Astrocyte (in vitro differentiated cells and primary cell): ENCODE measurements around the gene MISP.

Experiments used
- CTCF ChIP-seq: IDR thresholded peaks from 2 replicates; pipeline ENCODE4 v1.5.1; 2011; ENCODE audit warnings: low read depth, mild to moderate bottlenecking, inconsistent platforms, low read length, moderate library complexity; ENCODE audit not compliant: insufficient read depth
- EZH2 ChIP-seq: IDR thresholded peaks from 2 replicates; pipeline ENCODE4 v1.6.1; 2012; ENCODE audit warnings: mild to moderate bottlenecking, low read length, inconsistent platforms; ENCODE audit not compliant: insufficient read depth

DNA sequence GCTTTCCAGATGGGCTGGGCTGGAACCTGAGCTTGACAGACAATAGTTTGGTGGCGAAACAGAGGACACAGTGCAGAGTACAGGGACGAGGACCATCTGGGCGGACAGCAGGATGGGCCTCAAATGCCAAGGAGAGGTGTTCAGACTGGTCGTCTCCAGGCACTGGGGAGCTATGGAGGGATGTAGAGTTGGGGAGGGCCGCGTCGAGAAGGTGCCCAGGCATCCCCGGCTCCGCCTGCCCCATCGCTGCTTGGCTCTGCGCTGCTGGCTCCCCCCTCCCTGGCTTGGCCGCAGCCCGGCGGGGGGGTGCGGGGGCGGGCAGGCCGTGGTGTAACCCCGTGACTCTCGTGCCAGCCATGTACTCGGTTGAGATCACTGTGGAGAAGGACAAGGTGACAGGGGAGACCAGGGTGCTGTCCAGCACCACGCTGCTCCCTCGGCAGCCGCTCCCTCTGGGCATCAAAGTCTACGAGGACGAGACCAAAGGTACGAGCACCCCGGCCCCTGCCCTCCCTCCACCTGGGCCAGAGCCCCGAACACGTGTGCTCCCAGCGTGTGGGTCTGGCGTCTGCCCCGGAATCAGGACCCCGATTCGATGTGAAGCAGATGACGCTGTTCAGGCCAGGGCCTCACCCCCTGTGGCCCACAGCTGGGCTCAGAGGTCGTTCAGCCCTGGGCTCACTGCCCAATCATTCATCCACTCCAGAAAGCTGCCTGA lies 10.8 kb upstream of the MISP start:
- no peak for TF ChIP-seq EZH2
- no peak for TF ChIP-seq CTCF
